ENCODE results near the gene RRAS. TPM values are rescaled to one million over a fixed set of nuclear protein-coding genes. Genes with fewer than 3 reads are reported as not detected.

Gene RRAS
- total and polyA plus RNA-seq, 10 donors: 30.9 to 106 (median 50.7) TPM

GRCh38 chr19:49658139-49658517, 18.2 kb upstream of the RRAS start:
- DNase-seq: no peak
- Histone ChIP-seq H3K27ac (no peak overlapping the region), H3K36me3 (peaks cover 4 to 100% (median 95%) of the 10 kb centered on the region in 6 donors), H3K27me3 (replicated peaks in 1 of 7) (no peaks in the 10 kb centered on the region), H3K4me1 (peaks cover under 1 to 44% (median 11%) of the 10 kb centered on the region in 6 donors), H3K4me3 (no peak overlapping the region), H3K9me3 (no peaks in the 10 kb centered on the region)
- TF ChIP-seq POLR2A (IDR thresholded peaks at IDR 0.05) (no peak), POLR2AphosphoS5 (IDR thresholded peaks at IDR 0.05) (peak in 1 of 3 donors; percentile 1)
- WGBS, 5 donors: 83 to 94% (median 89%) methylated on average over 7 to 15 of the region's 15 CpGs
- intact Hi-C loops (cut with DNase I; ENCODE audit: low total_unique reads): no loop called here

- Histone ChIP-seq H3K4me1 (peaks cover 0 to 39% (median 6%) of the 10 kb centered on the region in 6 donors), H3K9me3 (no peaks in the 10 kb centered on the region), H3K27me3 (replicated peaks in 1 of 7) (no peaks in the 10 kb centered on the region), H3K4me3 (no peak overlapping the region), H3K27ac (no peak overlapping the region), H3K36me3 (peaks cover 4 to 100% (median 96%) of the 10 kb centered on the region in 6 donors)
- TF ChIP-seq POLR2A (IDR thresholded peaks at IDR 0.05) (no peak), POLR2AphosphoS5 (IDR thresholded peaks at IDR 0.05) (peak in 2 of 3 donors; percentile 30 to 63)
- intact Hi-C loops (cut with DNase I; ENCODE audit: low total_unique reads): no loop called here
- DNase-seq: no peak
- 86 to 96% (median 92%) methylated on average over 17 to 22 of the region's 22 CpGs for WGBS, 5 donors
These were observed 17.7 kb upstream of the RRAS start for GRCh38 chr19:49657493-49658138.

GRCh38 chr19:49656456-49657109, 16.6 kb upstream of the RRAS start:
- Histone ChIP-seq H3K36me3 (peaks cover 4 to 100% (median 93%) of the 10 kb centered on the region in 6 donors), H3K27me3 (replicated peaks in 1 of 7) (no peaks in the 10 kb centered on the region), H3K4me3 (no peak overlapping the region), H3K27ac (peak overlapping the region in 3 of 8 donors; percentile 38 to 55 (median 52)), H3K9me3 (no peaks in the 10 kb centered on the region), H3K4me1 (peaks cover 0 to 30% (median 3%) of the 10 kb centered on the region in 6 donors)
- TF ChIP-seq POLR2A (IDR thresholded peaks at IDR 0.05) (no peak), POLR2AphosphoS5 (IDR thresholded peaks at IDR 0.05) (no peak), CTCF (IDR thresholded peaks at IDR 0.05 in 8 of 11, conservative IDR thresholded peaks at IDR 0.05 in 3 of 11) (no peak)
- 89 to 97% (median 93%) methylated on average over 12 to 17 of the region's 17 CpGs for WGBS, 5 donors
- intact Hi-C loops (cut with DNase I; ENCODE audit: low total_unique reads): no loop called here
- no peak for DNase-seq

GRCh38 chr19:49655570-49656455, 15.9 kb upstream of the RRAS start:
- peaks cover 0 to 100% (median 92%) of the 10 kb centered on the region in 6 donors for H3K36me3 ChIP-seq

More at GRCh38 chr19:49655570-49656455, 15.9 kb upstream of the RRAS start:
- DNase-seq: no peak
- TF ChIP-seq CTCF (IDR thresholded peaks at IDR 0.05 in 8 of 11, conservative IDR thresholded peaks at IDR 0.05 in 3 of 11): no peak
- no peak for TF ChIP-seq POLR2AphosphoS5 (IDR thresholded peaks at IDR 0.05)
- TF ChIP-seq POLR2A (IDR thresholded peaks at IDR 0.05): no peak
- H3K27ac ChIP-seq: peak overlapping the region in 3 of 8 donors; percentile 38 to 55 (median 52)
- no peak overlapping the region for H3K4me3 ChIP-seq
- WGBS, 5 donors: 84 to 90% (median 88%) methylated on average over 17 to 23 of the region's 23 CpGs
- intact Hi-C loops (cut with DNase I; ENCODE audit: low total_unique reads): no loop called here
- H3K27me3 ChIP-seq (replicated peaks in 1 of 7): no peaks in the 10 kb centered on the region
- peaks cover 0 to 34% (median 3%) of the 10 kb centered on the region in 6 donors for H3K4me1 ChIP-seq
- H3K9me3 ChIP-seq: no peaks in the 10 kb centered on the region
